CD4-positive, alpha-beta T cell treated with Interferon gamma for 1 hour (primary cell): ENCODE measurements around the gene MTMR12.

Source experiments
- DNase-seq: peaks from one replicate; pipeline ENCODE4 v3.0.0-alpha.2; 2020

The MTMR12 gene, protein sequence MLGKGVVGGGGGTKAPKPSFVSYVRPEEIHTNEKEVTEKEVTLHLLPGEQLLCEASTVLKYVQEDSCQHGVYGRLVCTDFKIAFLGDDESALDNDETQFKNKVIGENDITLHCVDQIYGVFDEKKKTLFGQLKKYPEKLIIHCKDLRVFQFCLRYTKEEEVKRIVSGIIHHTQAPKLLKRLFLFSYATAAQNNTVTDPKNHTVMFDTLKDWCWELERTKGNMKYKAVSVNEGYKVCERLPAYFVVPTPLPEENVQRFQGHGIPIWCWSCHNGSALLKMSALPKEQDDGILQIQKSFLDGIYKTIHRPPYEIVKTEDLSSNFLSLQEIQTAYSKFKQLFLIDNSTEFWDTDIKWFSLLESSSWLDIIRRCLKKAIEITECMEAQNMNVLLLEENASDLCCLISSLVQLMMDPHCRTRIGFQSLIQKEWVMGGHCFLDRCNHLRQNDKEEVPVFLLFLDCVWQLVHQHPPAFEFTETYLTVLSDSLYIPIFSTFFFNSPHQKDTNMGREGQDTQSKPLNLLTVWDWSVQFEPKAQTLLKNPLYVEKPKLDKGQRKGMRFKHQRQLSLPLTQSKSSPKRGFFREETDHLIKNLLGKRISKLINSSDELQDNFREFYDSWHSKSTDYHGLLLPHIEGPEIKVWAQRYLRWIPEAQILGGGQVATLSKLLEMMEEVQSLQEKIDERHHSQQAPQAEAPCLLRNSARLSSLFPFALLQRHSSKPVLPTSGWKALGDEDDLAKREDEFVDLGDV

DNA sequence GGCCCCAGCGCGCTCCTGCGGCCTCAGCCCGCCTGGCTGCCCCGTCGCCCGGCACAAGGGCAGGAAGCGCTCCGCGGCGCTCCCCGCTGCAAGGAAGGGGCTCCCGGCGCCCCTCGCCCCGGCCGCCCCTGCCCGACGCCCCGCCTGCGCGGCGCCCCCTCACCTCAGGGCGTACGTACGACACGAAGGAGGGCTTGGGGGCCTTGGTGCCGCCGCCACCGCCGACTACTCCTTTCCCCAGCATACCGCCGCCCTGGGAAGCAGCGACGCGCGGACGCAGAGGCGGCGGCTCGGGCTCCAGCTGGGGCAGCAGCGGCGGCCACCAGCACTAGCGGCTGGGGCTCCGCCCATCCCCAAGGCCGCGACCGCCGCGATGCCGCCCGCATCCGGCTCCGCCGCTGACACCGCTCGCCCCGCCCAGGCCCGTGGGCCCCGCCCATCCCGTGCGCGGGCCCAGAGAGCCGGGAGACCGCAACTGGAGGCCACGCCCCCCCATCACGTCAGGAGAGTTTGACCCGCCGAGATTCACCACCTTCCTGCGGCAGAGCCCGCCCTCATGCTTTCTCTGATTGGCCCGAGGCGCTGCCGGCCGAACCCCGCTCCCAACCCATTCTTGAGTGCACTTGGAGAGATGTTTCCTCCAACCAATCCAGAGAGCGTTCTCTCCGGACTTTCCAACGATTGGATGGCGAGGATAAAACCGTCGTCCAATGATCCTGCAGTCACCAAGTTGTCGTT lies at the start of gene MTMR12:
Gene MTMR12, minus strand, starts transcription at position 345 of the 738 bp plus-strand sequence. Its CDS starts 101 bp downstream, at position 244.
- peak; percentile 100 for DNase-seq

DNA sequence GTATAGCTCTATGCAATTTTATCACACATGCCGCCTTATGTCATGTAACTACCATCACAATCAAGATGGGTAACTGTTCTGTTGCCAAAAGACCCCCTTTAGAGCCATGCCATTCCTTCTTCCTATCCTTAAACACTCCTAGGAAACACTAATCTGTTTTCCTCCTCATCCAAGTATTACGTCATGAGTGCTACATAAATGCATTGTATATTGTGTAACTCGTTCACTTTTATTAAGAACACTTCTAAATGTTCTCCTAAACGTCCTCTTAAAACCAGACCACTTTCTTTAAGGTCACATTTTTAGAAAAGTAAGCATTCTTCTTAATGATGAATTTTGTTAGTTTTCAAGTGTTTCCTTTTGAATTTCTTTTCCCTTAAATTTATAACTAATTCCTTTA lies 49.8 kb upstream of the MTMR12 start:
- no peak for DNase-seq

DNA sequence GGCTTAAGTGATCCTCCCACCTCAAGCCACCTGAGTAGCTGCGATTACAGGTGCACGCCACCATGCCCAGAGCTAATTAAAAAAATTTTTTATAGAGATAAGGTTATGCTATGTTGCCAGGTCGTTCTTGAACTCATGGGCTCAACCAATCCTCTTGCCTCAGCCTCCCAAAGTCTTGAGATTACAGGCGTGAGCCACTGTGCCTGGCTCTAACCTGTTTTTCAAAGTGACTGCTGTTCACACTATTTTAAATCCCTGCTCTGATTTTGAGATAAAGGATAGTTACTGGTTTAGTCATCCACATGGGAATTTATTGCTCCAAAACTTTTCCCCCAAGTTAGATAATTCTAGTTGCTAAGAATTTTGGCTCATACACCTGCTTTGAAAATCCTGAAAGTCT lies 48.2 kb upstream of the MTMR12 start:
- no peak for DNase-seq

DNA sequence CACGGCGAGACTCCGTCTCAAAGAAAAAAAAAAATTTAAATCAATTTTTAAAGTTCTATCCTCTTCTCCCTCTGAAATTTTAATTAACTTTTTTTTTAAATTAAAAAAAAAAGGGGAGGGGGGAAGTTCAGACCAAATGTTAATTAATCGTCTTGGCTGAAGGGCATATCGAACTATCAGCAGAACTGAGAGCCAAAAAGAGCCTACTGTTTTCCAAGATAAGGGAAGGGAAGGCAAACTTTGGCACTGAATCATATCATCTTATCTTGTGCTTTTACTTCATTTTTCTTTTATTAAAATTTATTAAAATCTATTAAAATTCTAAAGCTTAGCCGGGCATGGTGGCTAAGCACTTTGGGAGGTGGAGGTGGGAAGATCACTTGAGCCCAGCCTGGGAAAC lies 45.9 kb upstream of the MTMR12 start:
- DNase-seq: no peak

DNA sequence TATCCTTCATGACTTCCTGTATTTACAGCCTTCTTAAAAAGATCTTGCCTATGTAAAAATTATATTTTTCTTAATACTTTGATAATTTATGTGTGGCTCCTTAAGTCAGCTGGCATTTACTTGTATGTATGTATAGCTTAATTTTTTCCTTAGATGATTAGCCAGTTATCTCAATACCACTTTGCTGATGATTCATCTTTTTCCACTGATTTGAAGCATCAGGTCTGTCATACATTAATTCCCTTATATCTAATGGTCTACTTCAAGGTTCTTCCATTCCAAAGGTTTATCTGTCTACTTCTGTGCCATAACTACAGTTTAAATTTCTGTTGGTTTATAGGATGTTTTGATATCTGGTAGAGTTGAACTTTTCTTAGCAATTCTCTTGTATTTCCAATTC lies 44.9 kb upstream of the MTMR12 start:
- DNase-seq: no peak

DNA sequence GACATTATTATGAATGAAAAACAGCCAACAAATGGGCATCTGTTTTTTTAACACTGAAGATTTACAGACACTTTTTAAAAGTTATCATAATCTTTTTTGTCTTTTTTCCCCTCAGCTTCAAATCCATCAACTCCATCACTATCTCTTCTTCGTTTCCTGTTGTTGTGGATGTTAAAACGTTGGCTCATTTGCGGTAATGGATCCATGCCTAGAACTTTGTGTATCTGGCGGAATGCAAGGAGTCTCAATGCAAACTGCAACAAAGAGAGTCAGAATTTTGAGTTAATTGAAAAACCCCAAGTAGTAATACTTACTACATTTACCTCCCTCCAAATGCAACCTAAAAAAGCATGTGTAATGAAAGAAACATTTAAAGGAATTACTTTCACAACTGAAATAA lies 42.9 kb upstream of the MTMR12 start:
- no peak for DNase-seq

DNA sequence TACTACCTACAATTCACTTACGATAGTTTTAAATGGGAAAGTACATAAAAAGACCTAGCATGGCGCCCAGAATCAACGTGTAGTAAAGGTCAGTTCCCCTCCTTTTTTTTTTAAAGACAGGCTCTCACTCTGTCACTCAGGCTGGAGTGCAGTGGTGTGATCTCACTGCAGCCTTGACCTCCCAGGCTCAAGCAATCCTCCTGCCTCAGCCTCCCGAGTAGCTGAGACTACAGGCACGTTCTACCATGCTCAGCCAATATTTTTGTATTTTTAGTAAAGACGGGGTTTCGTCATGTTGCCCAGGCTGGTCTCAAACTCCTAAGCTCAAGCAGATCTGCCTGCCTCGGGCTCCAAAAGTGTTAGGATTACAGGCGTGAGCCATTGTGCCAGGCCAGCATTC lies 40.7 kb upstream of the MTMR12 start:
- no peak for DNase-seq

DNA sequence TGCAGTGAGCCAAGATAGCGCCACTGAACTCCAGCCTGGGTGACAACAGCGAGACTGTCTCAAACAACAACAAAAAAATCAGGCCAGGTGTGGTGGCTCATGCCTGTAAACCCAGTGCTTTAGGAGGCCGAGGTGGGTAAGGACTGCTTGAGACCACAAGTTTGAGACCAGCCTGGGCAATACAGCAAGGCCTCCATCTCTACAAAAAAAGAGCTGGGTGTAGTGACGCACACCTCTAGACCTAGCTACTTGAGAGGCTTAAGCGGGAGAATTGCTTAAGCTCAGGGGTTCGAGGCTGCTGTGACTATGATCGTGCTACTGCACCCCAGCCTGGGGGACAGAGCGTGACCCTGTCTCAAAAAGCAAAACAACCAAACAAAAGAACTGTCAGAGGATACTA lies 39.9 kb upstream of the MTMR12 start:
- DNase-seq: no peak

DNA sequence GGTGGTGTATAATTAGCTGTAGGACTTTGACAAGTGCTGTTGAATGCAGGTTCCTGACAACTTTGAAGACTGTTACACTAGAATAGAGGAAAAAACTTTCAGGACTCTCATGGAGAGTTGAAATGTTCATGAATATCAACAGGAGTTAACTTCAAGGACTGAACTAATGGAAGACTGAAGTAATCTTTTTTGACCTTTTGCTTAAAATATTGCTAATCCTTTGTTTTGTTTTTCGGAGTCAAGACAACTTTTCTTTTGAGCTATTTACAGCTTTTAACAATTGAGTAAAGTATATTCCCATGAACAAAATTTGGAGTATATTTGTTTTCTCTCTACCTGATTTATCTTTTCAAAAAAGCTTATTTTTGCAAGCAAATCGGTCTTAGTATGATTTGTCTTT lies 34.1 kb upstream of the MTMR12 start:
- no peak for DNase-seq

DNA sequence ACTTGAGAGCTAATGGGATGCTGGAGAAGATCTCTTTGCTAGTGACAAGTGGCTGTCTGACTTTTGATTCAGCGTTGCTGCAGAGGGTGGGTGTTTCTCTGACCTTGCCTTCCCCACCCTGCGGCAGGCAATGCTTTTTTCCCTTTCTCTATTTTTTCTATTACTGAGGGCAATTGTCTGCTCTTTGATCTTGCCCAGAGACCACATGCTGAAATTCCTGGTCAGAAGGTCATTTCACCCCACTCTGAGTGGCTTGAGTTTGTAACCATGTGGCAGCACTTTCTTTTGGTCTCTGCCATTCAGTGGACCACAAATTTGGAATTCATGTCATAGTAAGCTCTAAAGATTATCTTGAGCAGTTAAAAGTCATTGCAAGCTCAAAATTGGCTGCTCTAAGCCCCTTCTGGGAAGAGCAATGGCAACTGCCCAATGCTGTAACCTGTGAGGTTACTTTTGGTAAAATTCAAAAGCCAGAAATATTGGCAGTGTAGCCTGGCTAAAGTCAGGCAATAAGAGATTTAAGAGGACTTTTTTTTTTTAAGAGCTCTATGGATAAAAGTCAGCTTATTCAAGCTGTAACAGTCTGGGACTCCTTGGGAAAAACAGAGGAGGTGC lies 30.4 kb upstream of the MTMR12 start:
- DNase-seq: no peak

DNA sequence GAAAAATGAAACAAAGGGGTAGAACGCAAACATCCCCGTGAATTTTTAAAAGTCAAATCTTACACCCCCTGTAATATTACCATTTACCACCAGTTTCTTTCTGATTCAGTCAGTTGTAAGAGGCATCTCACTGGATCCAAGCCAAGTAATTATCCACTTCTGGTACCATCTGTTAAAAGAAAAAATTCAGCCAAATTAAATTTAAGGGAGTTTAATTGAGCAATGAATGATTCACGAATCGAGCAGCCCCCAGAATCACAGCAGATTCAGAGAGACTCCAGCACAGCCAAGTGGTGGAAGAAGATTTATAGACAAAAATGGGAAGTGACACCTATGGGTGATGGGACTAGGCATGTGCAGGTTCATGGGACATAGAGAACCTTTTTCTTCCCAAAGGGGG lies 29.9 kb upstream of the MTMR12 start:
- DNase-seq: no peak

DNA sequence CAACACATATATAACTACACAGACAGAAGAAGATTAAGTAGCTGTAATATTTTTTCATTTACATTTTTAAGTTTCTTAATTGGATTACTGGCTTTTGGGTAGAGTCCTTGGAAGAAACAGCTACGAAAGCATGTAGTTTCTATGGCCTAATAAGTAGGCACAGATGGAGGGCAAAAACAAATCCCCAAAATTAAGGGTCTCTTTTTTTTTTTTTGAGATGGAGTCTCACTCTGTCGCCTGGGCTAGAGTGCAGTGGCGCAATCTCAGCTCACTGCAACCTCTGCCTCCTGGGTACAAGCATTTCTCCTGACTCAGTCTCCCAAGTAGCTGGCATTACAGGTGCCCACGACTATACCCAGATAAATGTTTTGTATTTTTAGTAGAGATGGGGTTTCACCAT lies 27.1 kb upstream of the MTMR12 start:
- DNase-seq: no peak

DNA sequence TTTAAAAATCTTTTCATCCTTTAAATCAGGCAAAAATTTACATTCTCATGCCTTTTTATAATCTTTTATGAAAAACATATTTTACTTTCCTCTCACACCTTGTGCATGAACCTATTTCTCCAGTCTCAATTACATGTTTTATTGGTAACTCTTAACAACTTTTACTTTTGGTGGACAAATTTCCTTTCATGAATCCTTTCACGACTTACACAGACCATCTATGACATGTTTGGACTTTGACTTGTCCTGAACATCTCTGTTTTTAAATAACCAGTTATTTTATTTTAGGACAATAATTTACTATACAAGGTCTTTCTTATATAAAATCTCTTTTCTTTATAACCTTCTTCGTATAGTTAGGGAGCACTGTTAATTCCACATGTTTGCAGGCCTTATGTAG lies 26.5 kb upstream of the MTMR12 start:
- DNase-seq: no peak

DNA sequence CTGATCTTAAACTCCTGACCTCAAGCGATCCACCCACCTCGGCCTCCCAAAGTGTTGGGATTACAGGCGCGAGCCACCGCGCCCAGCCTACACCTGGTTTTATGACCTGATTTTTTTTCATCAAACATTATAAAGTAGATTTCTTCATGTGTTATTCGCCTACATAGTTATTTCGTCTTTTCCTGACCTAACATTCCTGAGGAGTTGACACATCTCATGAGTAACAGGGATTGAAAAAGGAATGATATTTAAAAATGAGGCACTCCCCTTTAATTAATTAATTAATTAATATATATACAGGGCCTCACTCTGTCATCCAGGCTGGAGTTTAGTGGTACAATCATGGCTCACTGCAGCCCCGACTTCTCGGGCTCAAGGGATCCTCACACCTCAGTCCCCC lies 20.2 kb upstream of the MTMR12 start:
- no peak for DNase-seq

DNA sequence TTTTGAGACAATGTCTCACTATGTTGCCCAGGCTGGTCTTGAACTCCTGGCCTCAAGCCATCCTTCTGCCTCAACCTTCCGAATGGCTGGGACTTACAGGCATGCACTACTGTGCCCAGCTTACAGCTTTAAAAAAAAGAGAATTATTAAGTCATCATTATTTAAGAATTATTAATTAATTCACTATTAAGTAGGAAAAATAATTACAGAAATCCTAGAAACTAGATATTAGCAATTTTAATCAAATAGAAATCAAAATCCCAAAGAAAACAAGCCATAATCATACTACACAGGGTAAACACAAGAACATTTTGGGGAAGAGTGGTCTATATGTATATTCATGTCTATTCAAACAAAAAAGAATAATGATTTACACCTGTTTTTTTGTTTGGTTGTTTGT lies 19.6 kb upstream of the MTMR12 start:
- no peak for DNase-seq

DNA sequence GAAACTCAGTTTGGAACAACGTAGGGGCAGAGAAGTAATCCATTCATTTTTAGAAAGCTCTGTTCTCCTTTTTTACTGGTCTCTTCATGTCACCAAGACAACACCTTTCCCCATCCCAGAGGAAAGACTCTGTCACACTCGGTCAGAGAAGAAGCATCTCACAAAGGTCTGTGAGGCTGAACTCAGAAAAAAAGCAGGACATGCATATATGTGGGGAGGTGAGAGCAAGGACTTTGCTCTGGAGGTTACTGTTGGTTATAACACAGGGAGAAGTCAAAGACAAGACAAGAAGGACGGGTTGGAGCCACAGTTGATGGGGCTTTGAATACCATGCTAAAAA lies 19.2 kb upstream of the MTMR12 start:
- DNase-seq: no peak

DNA sequence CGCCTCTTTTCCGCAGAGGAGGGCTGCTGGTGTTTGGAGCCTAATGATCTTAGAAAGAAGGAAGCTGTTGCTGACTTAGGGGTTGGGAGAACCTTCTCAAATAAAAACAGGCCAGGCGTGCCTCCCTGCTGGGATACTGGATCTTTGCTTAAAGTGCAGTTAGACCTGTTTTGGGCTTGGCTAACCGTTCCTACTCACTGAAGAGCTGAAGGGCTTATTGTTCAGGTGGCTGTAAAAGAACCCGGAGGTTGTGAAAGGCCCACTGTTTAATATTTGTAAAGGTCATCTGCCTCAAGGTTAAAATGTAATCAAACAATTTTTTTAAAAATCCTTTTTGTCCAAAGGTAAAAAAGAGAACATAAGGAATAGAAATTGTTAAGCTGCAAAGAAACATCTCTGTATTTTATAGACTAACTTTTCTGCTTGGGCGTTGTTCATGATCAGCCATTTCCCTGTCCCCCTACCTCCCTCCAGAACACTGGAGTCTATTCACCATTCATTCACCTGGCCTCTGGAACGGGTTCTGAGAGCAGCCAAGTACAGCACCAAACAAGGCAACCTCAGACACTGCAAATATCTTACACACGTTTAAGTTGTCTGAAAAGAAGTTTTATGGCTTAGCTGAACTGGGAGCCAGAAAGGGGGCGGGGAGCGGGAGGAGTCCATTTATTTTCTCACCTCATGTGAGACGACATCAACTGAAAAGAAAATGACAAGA lies 18.6 kb upstream of the MTMR12 start:
- DNase-seq: no peak

DNA sequence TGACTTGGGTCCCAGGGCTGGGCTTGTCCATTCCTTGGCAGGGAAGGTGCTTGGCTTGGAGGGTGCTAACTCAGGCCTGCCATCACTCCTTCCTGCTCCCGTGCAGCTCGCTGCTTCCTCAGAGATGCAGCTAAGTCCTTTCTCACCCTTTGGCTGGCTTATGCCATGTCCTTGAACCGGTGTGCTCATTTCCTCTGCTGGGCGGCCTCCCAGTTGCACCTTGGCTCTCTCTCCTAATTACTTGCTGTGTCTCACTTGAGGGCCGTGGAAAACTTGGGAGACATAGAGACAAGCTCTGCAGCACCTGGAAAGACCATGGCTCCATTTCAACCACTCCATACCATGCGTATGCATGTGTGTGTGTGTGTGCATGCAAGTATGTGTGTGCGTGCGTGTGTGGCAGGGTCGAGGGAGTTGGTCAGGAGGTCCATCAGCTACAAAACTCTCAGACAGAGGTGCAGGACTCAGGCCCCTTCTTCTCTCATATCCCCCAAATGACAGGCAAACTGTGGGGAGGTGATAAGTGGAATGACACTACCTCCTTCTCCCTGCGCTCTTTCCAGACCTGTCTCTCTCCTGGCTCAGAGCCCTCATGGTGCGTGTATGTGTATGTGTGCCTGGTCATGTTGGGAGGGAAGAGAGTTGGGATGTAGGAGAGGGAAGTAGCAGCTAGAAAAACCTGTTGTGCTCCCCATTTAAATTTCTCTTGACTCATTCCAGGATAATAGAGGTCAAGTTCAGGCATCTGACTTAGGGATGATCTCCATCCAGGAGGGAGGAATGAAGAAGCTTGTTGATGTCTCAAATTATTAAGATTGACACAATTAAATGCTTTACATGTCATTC lies 17.6 kb upstream of the MTMR12 start:
- no peak for DNase-seq

DNA sequence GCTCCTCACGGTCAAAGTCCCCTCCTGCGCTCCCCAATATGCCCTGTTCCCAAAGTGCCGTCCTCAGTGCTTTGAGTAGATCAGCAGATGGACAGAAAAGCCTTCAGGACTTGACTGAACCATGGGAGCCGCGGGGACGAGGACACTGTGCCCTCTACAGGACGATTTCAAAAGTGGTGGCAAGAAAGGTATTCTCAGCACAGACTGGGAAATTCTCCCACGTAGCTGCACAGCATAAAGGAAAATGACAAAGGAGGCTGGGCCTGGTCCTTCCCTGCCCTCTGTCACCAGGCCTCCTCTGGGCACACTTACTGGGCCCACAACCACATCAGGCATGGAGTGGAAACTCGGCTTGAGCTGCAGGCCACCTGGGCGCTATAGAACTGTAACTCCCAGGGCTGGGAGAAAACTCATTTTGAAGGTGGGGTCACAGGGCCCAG lies 16.7 kb upstream of the MTMR12 start:
- DNase-seq: peak; percentile 50

DNA sequence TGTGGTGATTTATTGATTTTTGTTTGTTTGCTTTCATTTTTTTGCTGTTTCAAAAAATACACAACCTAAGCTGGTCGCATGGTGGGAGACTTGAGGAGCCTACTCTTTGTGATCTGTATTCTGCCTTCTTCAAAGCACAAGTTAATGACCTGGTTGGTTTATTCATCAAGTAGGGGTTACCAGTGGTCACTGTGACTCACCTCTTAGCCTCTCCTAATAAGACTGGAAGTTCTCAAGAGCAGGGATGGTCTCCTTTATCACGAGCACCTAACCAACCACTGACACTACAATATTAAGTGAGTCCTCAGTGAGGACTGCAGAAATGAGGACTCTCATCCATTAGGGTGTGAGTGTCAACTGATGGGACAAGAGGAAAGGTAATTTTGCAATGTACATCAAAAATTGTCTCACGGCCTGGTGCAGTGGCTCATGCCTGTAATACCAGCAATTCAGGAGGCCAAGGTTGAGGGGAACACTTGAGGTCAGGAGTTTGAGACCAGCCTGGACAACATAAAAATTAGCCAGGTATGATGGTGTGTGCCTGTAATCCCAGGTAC lies 13.6 kb upstream of the MTMR12 start:
- DNase-seq: no peak

DNA sequence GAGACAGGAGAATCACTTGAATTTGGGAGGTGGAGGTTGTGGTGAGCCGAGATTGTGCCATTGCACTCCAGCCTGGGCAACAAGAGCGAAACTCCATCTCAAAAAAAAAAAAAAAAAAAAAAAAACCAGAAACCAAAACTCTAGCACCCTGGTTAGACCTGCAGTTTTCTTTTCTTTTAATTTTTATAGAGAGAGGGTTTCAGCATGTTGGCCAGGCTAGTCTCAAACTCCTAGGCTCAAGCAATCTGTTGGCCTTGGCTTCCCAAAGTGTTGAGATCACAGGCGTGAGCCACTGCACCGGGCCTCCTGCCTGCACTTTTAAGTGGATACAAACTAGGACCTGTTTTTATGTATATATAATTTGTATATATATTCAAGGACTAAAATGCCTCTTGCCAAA lies 12.9 kb upstream of the MTMR12 start:
- DNase-seq: no peak
